Astrocyte of the cerebellum (primary cell): ENCODE results near the gene SMIM17.

Experiments
- DNase-seq: peaks from one replicate; pipeline ENCODE4 v3.0.0-alpha.2; 2011; ENCODE audit warnings: low read depth
- H3K4me3 ChIP-seq: 2 replicates; pipeline ENCODE4 v1.5.1; 2011; ENCODE audit warnings: mild to moderate bottlenecking, low read depth, low read length, moderate library complexity
- in situ Hi-C: cut with HindIII; loops from 2 replicates; pipeline ENCODE4 v1.10.0; 2017; ENCODE audit warnings: low sequenced_read_pairs
- TF ChIP-seq, protein P1 (sequence below): IDR thresholded peaks from 2 replicates; pipeline ENCODE4 v1.5.1; 2012; ENCODE audit warnings: low read length, low read depth, moderate library complexity, mild to moderate bottlenecking; ENCODE audit errors: missing control alignments

Gene SMIM17

DNA sequence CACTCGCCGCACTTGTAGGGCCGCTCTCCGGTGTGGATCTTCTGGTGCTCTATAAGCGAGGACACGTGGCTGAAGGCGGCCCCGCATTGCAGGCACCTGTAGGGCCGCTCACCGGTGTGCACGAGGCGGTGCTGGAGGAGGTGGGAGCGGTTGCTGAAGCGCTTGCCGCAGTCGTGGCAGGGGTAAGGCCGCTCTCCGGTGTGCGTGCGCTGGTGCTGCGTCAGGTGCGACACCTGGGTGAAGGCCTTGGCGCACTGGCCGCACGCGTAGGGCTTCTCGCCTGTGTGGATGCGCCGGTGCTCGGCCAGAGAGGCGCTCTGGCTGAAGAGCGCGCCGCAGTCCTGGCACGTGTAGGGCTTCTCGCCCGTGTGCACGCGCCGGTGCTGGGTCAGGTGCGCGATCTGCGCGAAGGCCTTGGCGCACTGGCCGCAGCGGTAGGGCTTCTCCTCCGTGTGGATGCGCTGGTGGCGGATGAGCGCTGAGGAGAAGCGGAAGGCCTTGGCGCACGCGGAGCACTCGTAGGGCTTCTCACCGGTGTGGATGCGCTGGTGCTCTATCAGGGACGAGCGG lies 21.1 kb downstream of the SMIM17 start:
- no peak overlapping the region for H3K4me3 ChIP-seq
- DNase-seq = no peak
- TF ChIP-seq, protein P1, sequence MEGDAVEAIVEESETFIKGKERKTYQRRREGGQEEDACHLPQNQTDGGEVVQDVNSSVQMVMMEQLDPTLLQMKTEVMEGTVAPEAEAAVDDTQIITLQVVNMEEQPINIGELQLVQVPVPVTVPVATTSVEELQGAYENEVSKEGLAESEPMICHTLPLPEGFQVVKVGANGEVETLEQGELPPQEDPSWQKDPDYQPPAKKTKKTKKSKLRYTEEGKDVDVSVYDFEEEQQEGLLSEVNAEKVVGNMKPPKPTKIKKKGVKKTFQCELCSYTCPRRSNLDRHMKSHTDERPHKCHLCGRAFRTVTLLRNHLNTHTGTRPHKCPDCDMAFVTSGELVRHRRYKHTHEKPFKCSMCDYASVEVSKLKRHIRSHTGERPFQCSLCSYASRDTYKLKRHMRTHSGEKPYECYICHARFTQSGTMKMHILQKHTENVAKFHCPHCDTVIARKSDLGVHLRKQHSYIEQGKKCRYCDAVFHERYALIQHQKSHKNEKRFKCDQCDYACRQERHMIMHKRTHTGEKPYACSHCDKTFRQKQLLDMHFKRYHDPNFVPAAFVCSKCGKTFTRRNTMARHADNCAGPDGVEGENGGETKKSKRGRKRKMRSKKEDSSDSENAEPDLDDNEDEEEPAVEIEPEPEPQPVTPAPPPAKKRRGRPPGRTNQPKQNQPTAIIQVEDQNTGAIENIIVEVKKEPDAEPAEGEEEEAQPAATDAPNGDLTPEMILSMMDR = no peak
- in situ Hi-C loops = no loop called here

DNA sequence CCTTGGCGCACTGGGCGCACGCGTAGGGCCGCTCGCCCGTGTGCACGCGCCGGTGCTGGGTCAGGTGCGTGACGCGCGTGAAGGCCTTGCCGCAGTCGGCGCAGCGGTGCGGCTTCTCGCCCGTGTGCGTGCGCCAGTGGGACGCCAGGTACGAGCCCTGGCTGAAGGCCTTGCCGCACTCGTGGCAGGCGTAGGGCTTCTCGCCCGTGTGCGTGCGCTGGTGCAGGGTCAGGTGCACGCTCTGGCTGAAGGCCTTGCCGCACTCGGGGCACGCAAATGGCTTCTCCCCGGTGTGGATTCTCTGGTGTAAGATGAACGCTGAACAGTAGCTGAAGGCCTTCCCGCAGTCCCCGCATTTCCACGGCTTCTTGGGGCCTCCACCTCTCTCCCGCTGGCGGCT lies 21.6 kb downstream of the SMIM17 start:
- in situ Hi-C loops = no loop called here
- DNase-seq = no peak

DNA sequence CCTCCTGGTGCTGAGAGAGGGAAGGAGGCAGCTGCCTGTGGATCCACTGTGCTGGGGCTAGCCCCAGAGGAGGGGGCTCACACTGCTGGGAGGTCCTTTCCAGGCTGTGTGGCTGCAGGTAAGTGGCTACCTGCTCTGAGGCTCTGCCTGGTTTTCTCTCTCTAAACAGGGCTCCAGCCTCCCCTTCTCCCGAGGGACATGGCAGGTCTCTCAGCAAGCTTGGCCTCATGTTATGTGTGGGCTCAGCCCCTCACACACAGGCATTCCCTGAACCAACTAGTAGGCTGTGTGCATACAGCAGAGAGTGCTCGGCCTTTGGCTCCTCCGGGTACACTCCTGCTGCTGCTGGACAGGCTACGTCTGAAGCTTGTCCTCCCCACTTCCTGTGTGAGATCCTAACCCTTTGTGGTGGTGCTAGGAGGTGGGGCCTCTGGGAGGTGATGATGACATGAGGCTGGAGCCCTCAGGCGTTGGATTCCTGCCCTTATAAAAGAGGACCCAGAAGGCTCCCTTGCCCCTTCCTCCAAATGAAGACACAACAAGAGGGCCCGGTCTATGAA lies 24.4 kb downstream of the SMIM17 start:
- H3K4me3 ChIP-seq = no peak overlapping the region
- in situ Hi-C loops = no loop called here
- no peak for DNase-seq
- TF ChIP-seq, protein P1 = no peak

More for the DNA sequence above, 21.6 kb downstream of the SMIM17 start:
- TF ChIP-seq, protein P1 = no peak
- H3K4me3 ChIP-seq = no peak overlapping the region

DNA sequence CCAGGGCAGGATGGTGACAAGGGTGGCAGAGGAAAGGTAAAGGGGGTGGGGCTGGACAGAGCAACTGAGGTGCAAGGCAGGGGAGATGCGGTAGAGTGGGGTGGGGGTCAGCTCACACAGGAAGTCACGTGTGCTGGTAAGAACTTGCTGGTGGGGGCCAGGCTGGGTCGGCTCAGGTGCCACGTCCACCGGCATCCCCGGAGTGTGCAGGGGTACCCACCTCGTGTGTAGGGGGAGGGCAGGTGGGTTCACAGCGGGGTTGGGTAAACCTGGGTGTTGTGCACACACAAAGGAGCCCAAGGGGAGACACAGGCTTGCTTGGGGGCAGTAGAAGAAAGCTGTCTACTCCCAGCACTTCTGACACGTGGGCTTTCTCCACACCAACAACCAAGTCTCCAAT lies 25.7 kb downstream of the SMIM17 start:
- TF ChIP-seq, protein P1 = no peak
- in situ Hi-C loops = no loop called here
- DNase-seq = no peak
- no peak overlapping the region for H3K4me3 ChIP-seq

DNA sequence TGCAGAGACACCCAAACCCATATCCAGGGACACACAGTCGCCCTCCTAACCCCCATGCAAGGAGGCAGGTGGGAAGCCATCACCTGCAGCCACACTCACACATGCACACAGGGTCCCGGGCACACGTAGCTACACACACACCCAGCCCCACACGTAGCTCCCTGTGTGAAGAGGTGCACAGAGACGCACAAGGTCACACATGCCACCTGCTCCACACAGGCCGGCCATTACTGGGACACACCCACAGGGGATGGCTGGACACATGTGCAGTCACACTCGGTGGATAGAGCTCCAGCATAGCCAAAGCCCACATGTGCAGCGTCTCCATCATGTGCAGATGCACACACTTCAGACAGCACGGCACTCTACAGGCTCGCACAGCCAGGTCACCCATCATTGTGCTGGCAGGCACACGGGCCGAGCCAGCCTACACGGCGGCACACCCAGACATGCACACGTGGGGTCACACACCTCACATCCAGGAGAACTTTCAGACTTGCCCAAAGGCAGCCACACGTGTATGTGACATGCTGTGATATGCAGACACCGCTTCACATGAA lies 27.5 kb downstream of the SMIM17 start:
- DNase-seq = no peak
- TF ChIP-seq, protein P1 = no peak
- in situ Hi-C loops = no loop called here
- H3K4me3 ChIP-seq = no peak overlapping the region

DNA sequence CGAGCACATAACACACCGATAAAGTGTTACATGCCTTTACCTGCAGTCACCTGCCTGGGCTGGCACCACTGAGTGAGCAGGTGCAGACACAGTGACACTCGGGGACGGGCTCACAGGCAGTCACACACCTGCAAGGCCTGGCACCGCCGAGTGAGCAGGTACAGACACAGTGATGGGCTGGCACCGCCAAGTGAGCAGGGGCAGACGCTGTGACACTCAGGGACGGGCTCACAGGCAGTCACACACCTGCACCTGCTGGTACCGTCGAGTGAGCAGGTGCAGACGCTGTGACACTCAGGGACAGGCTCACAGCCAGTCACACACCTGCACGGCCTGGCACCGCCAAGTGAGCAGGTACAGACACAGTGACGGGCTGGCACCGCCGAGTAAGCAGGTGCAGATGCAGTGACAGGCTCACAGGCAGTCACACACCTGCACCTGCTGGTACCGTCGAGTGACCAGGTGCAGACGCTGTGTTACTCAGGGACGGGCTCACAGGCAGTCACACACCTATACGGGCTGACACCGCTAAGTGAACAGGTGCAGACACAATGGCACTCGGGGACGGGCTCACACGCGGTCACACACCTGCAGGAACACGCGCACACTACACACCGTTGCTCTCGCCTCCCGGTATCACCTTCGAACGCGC lies 28.1 kb downstream of the SMIM17 start:
- DNase-seq = no peak
- TF ChIP-seq, protein P1 = no peak
- in situ Hi-C loops = no loop called here
- peak overlapping the region; percentile 29 for H3K4me3 ChIP-seq
